ENCODE results near the gene CLINT1. TPM values are rescaled to one million over a fixed set of nuclear protein-coding genes. Genes with fewer than 3 reads are reported as not detected.

Gene CLINT1
- total and polyA plus RNA-seq, 2 of the 13 experiments (the other 11 are each of a cell fraction or from before 2014, with no cell fraction given), result 64.0 to 104 TPM

DNA sequence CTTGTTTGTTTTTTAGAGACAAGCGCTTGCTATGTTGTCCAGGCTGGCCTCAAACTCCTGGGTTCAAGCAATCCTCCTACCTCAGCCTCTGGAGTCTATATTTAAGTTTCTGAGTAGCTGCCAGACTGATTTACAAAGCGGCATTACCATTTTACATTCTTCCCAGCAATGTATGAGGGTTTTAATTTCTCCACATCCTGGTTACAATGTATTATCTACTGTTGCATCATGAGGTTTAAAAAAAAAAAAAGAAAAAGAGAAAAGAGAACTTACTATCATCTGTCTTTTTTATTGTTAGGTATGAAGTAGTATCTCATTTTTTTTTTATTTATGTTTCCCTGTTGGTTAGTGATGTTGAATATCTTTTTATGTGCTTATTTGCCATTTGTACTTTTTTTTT is 18.9 kb upstream of the CLINT1 start (continued):
- TF ChIP-seq ZNF317 (CRISPR knock-in tag; IDR thresholded peaks at IDR 0.05), result no peak

DNA sequence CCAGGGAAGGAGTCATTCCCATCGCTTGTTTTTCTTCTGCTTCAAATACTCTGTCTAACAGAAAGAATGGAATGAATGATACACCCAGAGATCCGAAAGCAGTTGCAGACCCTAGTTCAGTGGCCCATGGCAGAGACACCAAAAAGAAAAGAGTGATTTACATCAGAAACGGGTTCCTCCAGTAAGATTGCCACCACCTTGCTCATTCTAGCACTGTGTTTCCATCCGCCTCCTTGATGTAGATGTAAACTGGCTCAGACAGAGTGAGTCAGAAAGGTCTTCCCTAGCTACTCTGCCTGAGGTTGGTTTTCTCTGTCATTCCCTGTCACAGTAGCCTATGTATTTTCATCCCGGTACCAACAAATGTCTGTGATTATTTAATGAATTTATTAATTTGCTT is 15.9 kb upstream of the CLINT1 start:
- Histone ChIP-seq H3K36me3 (replicated peaks in 1 of 2; ENCODE audit: control insufficient read depth in 1 of 2, insufficient read depth in 2 of 2, low read length in 2 of 2) (no peaks in the 10 kb centered on the region), H3K9me3 (ENCODE audit: low read length) (no peaks in the 10 kb centered on the region), H4K20me1 (ENCODE audit: insufficient read depth, low read length) (no peaks in the 10 kb centered on the region), H3K4me3 (replicated peaks in 1 of 3; ENCODE audit: insufficient read depth in 1 of 3, low read depth in 2 of 3, low read length in 3 of 3) (no peak overlapping the region), H2AFZ (ENCODE audit: low read length) (no peak overlapping the region), H3K27me3 (ENCODE audit: control insufficient read depth in 1 of 2, insufficient read depth in 2 of 2, low read length in 2 of 2) (no peaks in the 10 kb centered on the region; a peak in 1 of 5 replicates), H3K27ac (ENCODE audit: extremely low read length, insufficient read depth, low read length) (no peak overlapping the region), H3K4me1 (ENCODE audit: insufficient read depth, low read length) (0 out of 2 replicates have a peak, but pooled peaks cover 7% of the 10 kb centered on the region), H3K79me2 (ENCODE audit: insufficient read depth, low read length) (no peaks in the 10 kb centered on the region), H3K9ac (ENCODE audit: insufficient read depth, low read depth, low read length) (no peak overlapping the region), H3K4me2 (ENCODE audit: low read depth, low read length) (no peak overlapping the region)
- BruUV-seq (replicated peaks), result no TSS peak
- intact Hi-C loops (cut with micrococcal nuclease; ENCODE audit: unreplicated experiment) (no loop called here), in situ Hi-C loops (cut with HindIII; ENCODE audit: extremely low pct_ligation_motif_present, low pct_unique_long_range_greater_than_20kb) (no loop called here)
- no peak for ATAC-seq
- POLR2A ChIA-PET, result no interaction called here
- CTCF ChIA-PET (ENCODE audit: low intra/inter-chr PET ratio, low total read pairs), result no interaction called here
- no peak for DNase-seq (ENCODE audit: low spot score)
- no peak for FAIRE-seq
- WGBS (ENCODE audit: low lambda C conversion rate), result 53% methylated on average over 5 of the region's 5 CpGs
- no peak for TF ChIP-seq XRCC5 (optimal IDR thresholded peaks at IDR 0.05; ENCODE audit: low read length)
- TF ChIP-seq HOXA3 (CRISPR knock-in tag; IDR thresholded peaks at IDR 0.05), result no peak
- no peak for TF ChIP-seq EEA1 (CRISPR knock-in tag; IDR thresholded peaks at IDR 0.05; ENCODE audit: borderline replicate concordance)
- TF ChIP-seq, protein P1, sequence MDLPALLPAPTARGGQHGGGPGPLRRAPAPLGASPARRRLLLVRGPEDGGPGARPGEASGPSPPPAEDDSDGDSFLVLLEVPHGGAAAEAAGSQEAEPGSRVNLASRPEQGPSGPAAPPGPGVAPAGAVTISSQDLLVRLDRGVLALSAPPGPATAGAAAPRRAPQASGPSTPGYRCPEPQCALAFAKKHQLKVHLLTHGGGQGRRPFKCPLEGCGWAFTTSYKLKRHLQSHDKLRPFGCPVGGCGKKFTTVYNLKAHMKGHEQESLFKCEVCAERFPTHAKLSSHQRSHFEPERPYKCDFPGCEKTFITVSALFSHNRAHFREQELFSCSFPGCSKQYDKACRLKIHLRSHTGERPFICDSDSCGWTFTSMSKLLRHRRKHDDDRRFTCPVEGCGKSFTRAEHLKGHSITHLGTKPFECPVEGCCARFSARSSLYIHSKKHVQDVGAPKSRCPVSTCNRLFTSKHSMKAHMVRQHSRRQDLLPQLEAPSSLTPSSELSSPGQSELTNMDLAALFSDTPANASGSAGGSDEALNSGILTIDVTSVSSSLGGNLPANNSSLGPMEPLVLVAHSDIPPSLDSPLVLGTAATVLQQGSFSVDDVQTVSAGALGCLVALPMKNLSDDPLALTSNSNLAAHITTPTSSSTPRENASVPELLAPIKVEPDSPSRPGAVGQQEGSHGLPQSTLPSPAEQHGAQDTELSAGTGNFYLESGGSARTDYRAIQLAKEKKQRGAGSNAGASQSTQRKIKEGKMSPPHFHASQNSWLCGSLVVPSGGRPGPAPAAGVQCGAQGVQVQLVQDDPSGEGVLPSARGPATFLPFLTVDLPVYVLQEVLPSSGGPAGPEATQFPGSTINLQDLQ (CRISPR knock-in tag; IDR thresholded peaks at IDR 0.05), result no peak
- TF ChIP-seq, protein P2, sequence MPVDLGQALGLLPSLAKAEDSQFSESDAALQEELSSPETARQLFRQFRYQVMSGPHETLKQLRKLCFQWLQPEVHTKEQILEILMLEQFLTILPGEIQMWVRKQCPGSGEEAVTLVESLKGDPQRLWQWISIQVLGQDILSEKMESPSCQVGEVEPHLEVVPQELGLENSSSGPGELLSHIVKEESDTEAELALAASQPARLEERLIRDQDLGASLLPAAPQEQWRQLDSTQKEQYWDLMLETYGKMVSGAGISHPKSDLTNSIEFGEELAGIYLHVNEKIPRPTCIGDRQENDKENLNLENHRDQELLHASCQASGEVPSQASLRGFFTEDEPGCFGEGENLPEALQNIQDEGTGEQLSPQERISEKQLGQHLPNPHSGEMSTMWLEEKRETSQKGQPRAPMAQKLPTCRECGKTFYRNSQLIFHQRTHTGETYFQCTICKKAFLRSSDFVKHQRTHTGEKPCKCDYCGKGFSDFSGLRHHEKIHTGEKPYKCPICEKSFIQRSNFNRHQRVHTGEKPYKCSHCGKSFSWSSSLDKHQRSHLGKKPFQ (CRISPR knock-in tag; IDR thresholded peaks at IDR 0.05; ENCODE audit: insufficient replicate concordance), result no peak
- TF ChIP-seq FOXO1 (CRISPR knock-in tag; IDR thresholded peaks at IDR 0.05), result no peak
- no peak for TF ChIP-seq FOSL2 (CRISPR knock-in tag; IDR thresholded peaks at IDR 0.05)
- no peak for TF ChIP-seq ZNF280D (CRISPR knock-in tag; IDR thresholded peaks at IDR 0.05)
- TF ChIP-seq TAF1 (CRISPR knock-in tag; IDR thresholded peaks at IDR 0.05), result no peak
- TF ChIP-seq, protein P3, sequence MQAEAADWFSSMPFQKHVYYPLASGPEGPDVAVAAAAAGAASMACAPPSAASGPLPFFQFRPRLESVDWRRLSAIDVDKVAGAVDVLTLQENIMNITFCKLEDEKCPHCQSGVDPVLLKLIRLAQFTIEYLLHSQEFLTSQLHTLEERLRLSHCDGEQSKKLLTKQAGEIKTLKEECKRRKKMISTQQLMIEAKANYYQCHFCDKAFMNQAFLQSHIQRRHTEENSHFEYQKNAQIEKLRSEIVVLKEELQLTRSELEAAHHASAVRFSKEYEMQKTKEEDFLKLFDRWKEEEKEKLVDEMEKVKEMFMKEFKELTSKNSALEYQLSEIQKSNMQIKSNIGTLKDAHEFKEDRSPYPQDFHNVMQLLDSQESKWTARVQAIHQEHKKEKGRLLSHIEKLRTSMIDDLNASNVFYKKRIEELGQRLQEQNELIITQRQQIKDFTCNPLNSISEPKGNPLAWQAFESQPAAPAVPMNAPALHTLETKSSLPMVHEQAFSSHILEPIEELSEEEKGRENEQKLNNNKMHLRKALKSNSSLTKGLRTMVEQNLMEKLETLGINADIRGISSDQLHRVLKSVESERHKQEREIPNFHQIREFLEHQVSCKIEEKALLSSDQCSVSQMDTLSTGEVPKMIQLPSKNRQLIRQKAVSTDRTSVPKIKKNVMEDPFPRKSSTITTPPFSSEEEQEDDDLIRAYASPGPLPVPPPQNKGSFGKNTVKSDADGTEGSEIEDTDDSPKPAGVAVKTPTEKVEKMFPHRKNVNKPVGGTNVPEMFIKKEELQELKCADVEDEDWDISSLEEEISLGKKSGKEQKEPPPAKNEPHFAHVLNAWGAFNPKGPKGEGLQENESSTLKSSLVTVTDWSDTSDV (CRISPR knock-in tag; IDR thresholded peaks at IDR 0.05), result no peak
- no peak for TF ChIP-seq ZNF598 (CRISPR knock-in tag; IDR thresholded peaks at IDR 0.05; ENCODE audit: borderline replicate concordance)
- TF ChIP-seq GATA4 (IDR thresholded peaks at IDR 0.05; ENCODE audit: borderline replicate concordance, low read depth), result no peak

All from HepG2 (cell line).